Lower leg skin (tissue), 4 donors: Measurements from ENCODE around the gene CD82. TPM values are rescaled to one million over a fixed set of nuclear protein-coding genes. Genes with fewer than 3 reads are reported as not detected.

Experiments used
- DNase-seq, 2 donors: peaks; one replicate each; pipeline ENCODE4 v3.0.0-alpha.2; 2019; ENCODE audit warnings: low spot score in 2 of 2
- H3K4me3 ChIP-seq: fragments of 200-600 bp; sonication (generic); 2 replicates; pipeline ENCODE4 v1.5.1; 2017; ENCODE audit warnings: mild to moderate bottlenecking, low read depth; ENCODE audit not compliant: poor library complexity, severe bottlenecking
- POLR2A ChIP-seq, 2 donors: fragments of 450-650 bp; IDR thresholded peaks; one replicate each; pipeline ENCODE4 v1.6.1; 2016 to 2017; ENCODE audit warnings: antibody characterized with exemption in 2 of 2, mild to moderate bottlenecking in 1 of 2, moderate library complexity in 1 of 2
- WGBS, 2 donors: methylation state at CpG; one replicate each; pipeline ENCODE4 v1.1.5; 2018; 5-methylcytosine and 5-hydroxymethylcytosine counted together
- intact Hi-C: fragments of 100-400 bp; cut with DNase I; formaldehyde crosslinking; loops from one replicate; pipeline ENCODE4 v1.15.0; 2023; ENCODE audit warnings: low total_unique reads
- total RNA-seq, 4 donors: library from RNA; depleted of rRNA; stranded (reverse); fragments of >200 nt; gene quantifications; one replicate each; pipeline ENCODE4 v1.1.0, GENCODE V29; 2016
- TF ChIP-seq, protein P1 (sequence below), 3 donors: fragments of 450-650 bp; IDR thresholded peaks; one replicate each; pipeline ENCODE4 v1.5.1; 2016; ENCODE audit warnings: antibody characterized with exemption in 3 of 3, mild to moderate bottlenecking in 3 of 3, moderate library complexity in 2 of 3

The CD82 gene
- total RNA-seq, 4 donors from 2014 or later: 47.1 to 95.4 (median 76.6) TPM

DNA sequence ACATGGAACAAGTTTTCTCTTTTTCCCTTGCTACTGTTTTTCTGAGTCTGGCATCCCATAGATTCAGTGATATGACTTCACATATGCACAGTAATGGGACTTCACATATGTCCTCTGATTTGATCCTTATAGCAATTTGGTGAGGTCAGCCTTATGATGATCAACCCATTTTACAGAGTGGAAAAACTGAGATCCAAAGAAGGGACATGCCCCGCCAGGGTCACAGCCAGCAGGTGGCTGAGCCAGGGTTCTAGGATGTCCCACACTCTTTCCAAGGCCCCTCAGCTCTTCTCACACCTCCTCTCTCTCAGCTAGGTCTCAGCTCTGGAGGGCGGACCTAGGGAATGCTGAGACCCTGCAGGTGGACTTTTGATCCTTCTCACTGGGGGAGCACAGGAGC is 44.3 kb upstream of the CD82 start:
- intact Hi-C loops: no loop called here
- no peak for TF ChIP-seq POLR2A (IDR thresholded peaks at IDR 0.05)
- TF ChIP-seq, protein P1, sequence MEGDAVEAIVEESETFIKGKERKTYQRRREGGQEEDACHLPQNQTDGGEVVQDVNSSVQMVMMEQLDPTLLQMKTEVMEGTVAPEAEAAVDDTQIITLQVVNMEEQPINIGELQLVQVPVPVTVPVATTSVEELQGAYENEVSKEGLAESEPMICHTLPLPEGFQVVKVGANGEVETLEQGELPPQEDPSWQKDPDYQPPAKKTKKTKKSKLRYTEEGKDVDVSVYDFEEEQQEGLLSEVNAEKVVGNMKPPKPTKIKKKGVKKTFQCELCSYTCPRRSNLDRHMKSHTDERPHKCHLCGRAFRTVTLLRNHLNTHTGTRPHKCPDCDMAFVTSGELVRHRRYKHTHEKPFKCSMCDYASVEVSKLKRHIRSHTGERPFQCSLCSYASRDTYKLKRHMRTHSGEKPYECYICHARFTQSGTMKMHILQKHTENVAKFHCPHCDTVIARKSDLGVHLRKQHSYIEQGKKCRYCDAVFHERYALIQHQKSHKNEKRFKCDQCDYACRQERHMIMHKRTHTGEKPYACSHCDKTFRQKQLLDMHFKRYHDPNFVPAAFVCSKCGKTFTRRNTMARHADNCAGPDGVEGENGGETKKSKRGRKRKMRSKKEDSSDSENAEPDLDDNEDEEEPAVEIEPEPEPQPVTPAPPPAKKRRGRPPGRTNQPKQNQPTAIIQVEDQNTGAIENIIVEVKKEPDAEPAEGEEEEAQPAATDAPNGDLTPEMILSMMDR (IDR thresholded peaks at IDR 0.05): no peak
- WGBS, 2 donors: 88 to 91% methylated on average over 2 of the region's 2 CpGs
- no peak for DNase-seq
- no peak overlapping the region for H3K4me3 ChIP-seq

DNA sequence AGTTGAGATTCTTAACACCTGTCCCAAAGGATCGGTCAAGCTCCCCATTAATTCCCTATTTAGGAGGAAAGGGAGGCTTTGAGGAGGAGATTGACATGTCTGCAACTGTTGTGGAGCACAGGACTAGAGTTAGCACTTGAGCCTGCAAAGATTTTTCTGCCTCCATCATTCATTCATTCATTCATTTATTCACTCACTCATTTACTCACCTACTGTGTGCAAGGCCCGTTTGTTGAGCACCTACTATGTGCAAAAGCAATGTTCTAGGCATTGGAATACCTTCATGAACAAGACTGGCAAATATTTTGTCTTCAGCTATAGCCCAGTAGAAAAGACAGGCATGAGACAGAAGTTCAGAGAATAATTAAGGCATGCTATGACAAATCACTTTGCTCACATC is 43.2 kb upstream of the CD82 start:
- WGBS, 2 donors: 40 to 46% methylated on average over 2 of the region's 2 CpGs
- intact Hi-C loops: no loop called here
- H3K4me3 ChIP-seq: no peak overlapping the region
- TF ChIP-seq, protein P1 (IDR thresholded peaks at IDR 0.05): no peak
- no peak for TF ChIP-seq POLR2A (IDR thresholded peaks at IDR 0.05)
- no peak for DNase-seq

GRCh38 chr11:44524346-44524745 is 41.1 kb upstream of the CD82 start:
- WGBS, 2 donors: 73 to 76% methylated on average over 10 of the region's 10 CpGs
- intact Hi-C loops: no loop called here
- no peak for DNase-seq
- TF ChIP-seq, protein P1 (IDR thresholded peaks at IDR 0.05): no peak
- TF ChIP-seq POLR2A (IDR thresholded peaks at IDR 0.05): no peak
- H3K4me3 ChIP-seq: no peak overlapping the region

GRCh38 chr11:44524751-44525201 is 40.7 kb upstream of the CD82 start:
- 73 to 79% methylated on average over 12 of the region's 12 CpGs for WGBS, 2 donors
- TF ChIP-seq POLR2A (IDR thresholded peaks at IDR 0.05): no peak
- TF ChIP-seq, protein P1 (IDR thresholded peaks at IDR 0.05): no peak
- DNase-seq: no peak
- intact Hi-C loops: no loop called here
- no peak overlapping the region for H3K4me3 ChIP-seq

DNA sequence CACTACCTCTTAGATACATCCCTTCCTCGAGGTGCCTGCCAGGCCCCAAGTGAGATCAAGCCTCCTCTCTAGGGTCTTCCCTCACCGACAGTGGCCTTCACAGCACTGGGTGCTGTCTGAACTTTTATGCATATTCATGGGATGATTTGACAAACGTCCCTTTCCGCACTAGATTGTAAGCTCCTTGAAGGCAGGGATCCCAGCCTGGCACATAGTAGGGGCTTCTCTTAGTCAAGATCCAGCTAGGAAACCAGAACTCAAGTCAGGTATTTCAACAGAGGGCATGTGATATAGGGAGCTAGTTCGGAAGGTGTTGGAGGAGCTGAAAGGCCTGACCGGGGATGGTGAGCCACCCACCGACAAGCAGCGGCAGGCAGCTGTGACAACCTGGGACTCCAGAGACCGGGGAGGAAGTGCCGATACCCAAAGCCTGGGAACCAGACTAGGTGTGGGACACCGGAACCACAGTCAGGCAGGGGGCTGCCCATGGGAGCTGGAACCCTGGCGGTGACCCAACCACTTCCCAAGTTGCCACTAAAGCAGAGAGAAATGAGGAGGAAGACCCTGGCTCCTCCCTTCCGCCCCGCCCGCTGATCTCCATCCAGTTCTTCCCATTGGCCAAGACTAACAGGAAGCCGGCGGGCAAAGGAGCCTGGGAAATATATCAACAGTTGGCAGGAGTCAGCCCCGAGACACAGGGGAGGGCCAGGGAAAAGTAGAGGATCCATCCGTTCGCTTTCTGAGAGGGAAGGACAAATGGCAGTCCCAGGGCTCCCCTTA is 39.8 kb upstream of the CD82 start:
- intact Hi-C loops: no loop called here
- 85 to 94% methylated on average over 20 of the region's 20 CpGs for WGBS, 2 donors
- no peak for TF ChIP-seq POLR2A (IDR thresholded peaks at IDR 0.05)
- TF ChIP-seq, protein P1 (IDR thresholded peaks at IDR 0.05): no peak
- no peak overlapping the region for H3K4me3 ChIP-seq
- no peak for DNase-seq

- no peak for DNase-seq
Observed at GRCh38 chr11:44526438-44526837, 39.0 kb upstream of the CD82 start.

More at GRCh38 chr11:44526438-44526837, 39.0 kb upstream of the CD82 start:
- TF ChIP-seq, protein P1 (IDR thresholded peaks at IDR 0.05): no peak
- no peak for TF ChIP-seq POLR2A (IDR thresholded peaks at IDR 0.05)
- intact Hi-C loops: no loop called here
- no peak overlapping the region for H3K4me3 ChIP-seq
- 66 to 74% methylated on average over 12 of the region's 12 CpGs for WGBS, 2 donors
